Glutamatergic neuron (in vitro differentiated cells): ENCODE measurements around the gene NDUFV2. TPM values are rescaled to one million over a fixed set of nuclear protein-coding genes. Genes with fewer than 3 reads are reported as not detected.

Experiments
- DNase-seq: peaks from one replicate; pipeline ENCODE4 v3.0.0; 2022
- H3K27ac Mint-ChIP-seq: one replicate; pipeline ENCODE4 v1.8.0; 2020; ENCODE audit warnings: mild to moderate bottlenecking, mixed read lengths, inconsistent platforms; ENCODE audit not compliant: unreplicated experiment
- H3K27me3 Mint-ChIP-seq: one replicate; pipeline ENCODE4 v1.8.0; 2020; ENCODE audit warnings: mild to moderate bottlenecking, moderate library complexity, mixed read lengths, inconsistent platforms; ENCODE audit not compliant: unreplicated experiment
- H3K36me3 Mint-ChIP-seq: one replicate; pipeline ENCODE4 v1.8.0; 2020; ENCODE audit warnings: mild to moderate bottlenecking, mixed read lengths, inconsistent platforms; ENCODE audit not compliant: unreplicated experiment
- H3K4me1 Mint-ChIP-seq: one replicate; pipeline ENCODE4 v1.8.0; 2020; ENCODE audit warnings: mild to moderate bottlenecking, low read depth, mixed read lengths, inconsistent platforms; ENCODE audit not compliant: unreplicated experiment
- H3K4me3 Mint-ChIP-seq: one replicate; pipeline ENCODE4 v1.8.0; 2020; ENCODE audit warnings: mild to moderate bottlenecking, mixed read lengths, inconsistent platforms; ENCODE audit not compliant: unreplicated experiment
- H3K9me3 Mint-ChIP-seq: one replicate; pipeline ENCODE4 v1.8.0; 2020; ENCODE audit warnings: mild to moderate bottlenecking, moderate library complexity, mixed read lengths, inconsistent platforms; ENCODE audit not compliant: unreplicated experiment
- CTCF ChIP-seq: fragments of 200-600 bp; sonication (generic); IDR thresholded peaks from one replicate; pipeline ENCODE4 v1.5.0; 2021; ENCODE audit not compliant: partially characterized antibody, unreplicated experiment
- total RNA-seq: library from RNA; stranded (reverse); fragmentation: NEBNext Ultra II Directional; extraction: Animal tissue kit (Norgen Biotek cat#: 25700); gene quantifications from one replicate; pipeline ENCODE4 v1.2.1, GENCODE V29; 2021; ENCODE audit not compliant: unreplicated experiment

NDUFV2 gene
- total RNA-seq, 1 donor from 2014 or later = 133 TPM

DNA sequence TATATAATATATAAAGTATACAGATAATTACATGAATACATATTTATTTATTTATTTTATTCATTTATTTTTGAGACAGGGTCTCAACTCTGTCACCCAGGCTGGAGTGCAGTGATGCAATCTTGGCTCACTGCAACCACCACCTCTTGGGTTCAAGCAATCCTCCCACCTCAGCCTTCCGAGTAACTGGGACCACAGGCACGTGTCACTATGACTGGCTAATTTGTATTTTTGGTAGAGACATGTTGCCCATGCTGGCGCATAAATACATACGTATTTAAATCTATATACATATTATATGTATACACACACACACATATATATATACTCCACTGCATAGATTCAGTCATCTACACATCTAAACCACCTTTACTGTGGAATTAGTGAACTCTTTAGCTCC is 20.6 kb upstream of the NDUFV2 start:
- H3K4me1 Mint-ChIP-seq = no peaks in the 10 kb centered on the region
- H3K27ac Mint-ChIP-seq = no peak overlapping the region
- TF ChIP-seq CTCF = no peak
- peaks cover 1% of the 10 kb centered on the region for H3K9me3 Mint-ChIP-seq
- no peak for DNase-seq
- no peak overlapping the region for H3K4me3 Mint-ChIP-seq
- peaks cover 2% of the 10 kb centered on the region for H3K27me3 Mint-ChIP-seq
- no peaks in the 10 kb centered on the region for H3K36me3 Mint-ChIP-seq

GRCh38 chr18:9082711-9083510 is 19.6 kb upstream of the NDUFV2 start:
- H3K27ac Mint-ChIP-seq = no peak overlapping the region
- no peaks in the 10 kb centered on the region for H3K36me3 Mint-ChIP-seq
- peaks cover 2% of the 10 kb centered on the region for H3K27me3 Mint-ChIP-seq
- H3K9me3 Mint-ChIP-seq = peaks cover 1% of the 10 kb centered on the region
- no peak for TF ChIP-seq CTCF
- DNase-seq = no peak
- no peak overlapping the region for H3K4me3 Mint-ChIP-seq
- no peaks in the 10 kb centered on the region for H3K4me1 Mint-ChIP-seq

- H3K36me3 Mint-ChIP-seq = no peaks in the 10 kb centered on the region
- no peak overlapping the region for H3K4me3 Mint-ChIP-seq
- H3K27ac Mint-ChIP-seq = no peak overlapping the region
- TF ChIP-seq CTCF = no peak
- peaks cover under 1% of the 10 kb centered on the region for H3K9me3 Mint-ChIP-seq
- no peaks in the 10 kb centered on the region for H3K4me1 Mint-ChIP-seq
- DNase-seq = no peak
- peaks cover 2% of the 10 kb centered on the region for H3K27me3 Mint-ChIP-seq
Measured at GRCh38 chr18:9086015-9086414, 16.5 kb upstream of the NDUFV2 start.

DNA sequence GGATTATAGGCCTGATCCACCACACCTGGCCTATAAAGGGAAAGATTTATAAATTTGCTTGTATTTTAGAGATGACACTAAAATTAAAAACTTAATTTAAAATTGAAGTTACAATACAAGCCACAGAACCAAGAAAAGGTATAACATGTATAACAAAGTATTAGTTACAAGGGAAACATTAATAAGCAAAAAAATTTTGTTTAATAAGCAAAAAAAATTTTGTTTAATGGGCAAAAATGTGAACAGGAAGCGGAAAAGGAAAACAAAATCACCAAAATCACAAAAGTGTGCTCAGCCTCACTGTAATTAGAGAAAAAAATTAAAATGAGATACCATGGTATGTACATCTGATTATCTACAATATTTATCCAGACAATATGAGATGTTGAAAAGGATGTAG is 15.9 kb upstream of the NDUFV2 start:
- H3K27me3 Mint-ChIP-seq = peaks cover 2% of the 10 kb centered on the region
- no peaks in the 10 kb centered on the region for H3K4me1 Mint-ChIP-seq
- no peak overlapping the region for H3K27ac Mint-ChIP-seq
- no peaks in the 10 kb centered on the region for H3K9me3 Mint-ChIP-seq
- DNase-seq = no peak
- no peaks in the 10 kb centered on the region for H3K36me3 Mint-ChIP-seq
- no peak overlapping the region for H3K4me3 Mint-ChIP-seq
- TF ChIP-seq CTCF = no peak

- Mint-ChIP-seq H3K4me3 (no peak overlapping the region), H3K27me3 (peaks cover 2% of the 10 kb centered on the region), H3K27ac (no peak overlapping the region), H3K4me1 (no peaks in the 10 kb centered on the region), H3K36me3 (no peaks in the 10 kb centered on the region), H3K9me3 (no peaks in the 10 kb centered on the region)
- no peak for DNase-seq
- no peak for TF ChIP-seq CTCF
Measured at GRCh38 chr18:9087144-9087543, 15.4 kb upstream of the NDUFV2 start.
